ENCODE results near the gene ITGA6.

- TF ChIP-seq ISL1 (CRISPR knock-in tag; IDR thresholded peaks at IDR 0.05): no peak
- TF ChIP-seq, protein P1, sequence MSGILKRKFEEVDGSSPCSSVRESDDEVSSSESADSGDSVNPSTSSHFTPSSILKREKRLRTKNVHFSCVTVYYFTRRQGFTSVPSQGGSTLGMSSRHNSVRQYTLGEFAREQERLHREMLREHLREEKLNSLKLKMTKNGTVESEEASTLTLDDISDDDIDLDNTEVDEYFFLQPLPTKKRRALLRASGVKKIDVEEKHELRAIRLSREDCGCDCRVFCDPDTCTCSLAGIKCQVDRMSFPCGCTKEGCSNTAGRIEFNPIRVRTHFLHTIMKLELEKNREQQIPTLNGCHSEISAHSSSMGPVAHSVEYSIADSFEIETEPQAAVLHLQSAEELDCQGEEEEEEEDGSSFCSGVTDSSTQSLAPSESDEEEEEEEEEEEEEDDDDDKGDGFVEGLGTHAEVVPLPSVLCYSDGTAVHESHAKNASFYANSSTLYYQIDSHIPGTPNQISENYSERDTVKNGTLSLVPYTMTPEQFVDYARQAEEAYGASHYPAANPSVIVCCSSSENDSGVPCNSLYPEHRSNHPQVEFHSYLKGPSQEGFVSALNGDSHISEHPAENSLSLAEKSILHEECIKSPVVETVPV (CRISPR knock-in tag; IDR thresholded peaks at IDR 0.05): no peak
- TF ChIP-seq ARNTL (CRISPR knock-in tag; IDR thresholded peaks at IDR 0.05; ENCODE audit: borderline replicate concordance, low read depth): no peak
- no peak for TF ChIP-seq ZFP3 (CRISPR knock-in tag; IDR thresholded peaks at IDR 0.05)
- TF ChIP-seq GLIS3 (CRISPR knock-in tag; IDR thresholded peaks at IDR 0.05): no peak
- no peak for TF ChIP-seq TOX (CRISPR knock-in tag; IDR thresholded peaks at IDR 0.05; ENCODE audit: borderline replicate concordance)
- TF ChIP-seq TCF4 (CRISPR knock-in tag; IDR thresholded peaks at IDR 0.05; ENCODE audit: borderline replicate concordance): no peak
Measured at GRCh38 chr2:172439509-172439860, 12.1 kb downstream of the ITGA6 start.
